ENCODE data around the gene FCRLB.
"Not testable (repeated sequence)": the region's sequence is repeated elsewhere in the genome, so short reads cannot be mapped to it uniquely, and the experiment has no call there.

Gene FCRLB

GRCh38 chr1:161743231-161743630 is 21.9 kb downstream of the FCRLB start:
- DNase-seq = no peak

- no peak for DNase-seq
Observed at GRCh38 chr1:161747801-161748200, 26.5 kb downstream of the FCRLB start.

DNA sequence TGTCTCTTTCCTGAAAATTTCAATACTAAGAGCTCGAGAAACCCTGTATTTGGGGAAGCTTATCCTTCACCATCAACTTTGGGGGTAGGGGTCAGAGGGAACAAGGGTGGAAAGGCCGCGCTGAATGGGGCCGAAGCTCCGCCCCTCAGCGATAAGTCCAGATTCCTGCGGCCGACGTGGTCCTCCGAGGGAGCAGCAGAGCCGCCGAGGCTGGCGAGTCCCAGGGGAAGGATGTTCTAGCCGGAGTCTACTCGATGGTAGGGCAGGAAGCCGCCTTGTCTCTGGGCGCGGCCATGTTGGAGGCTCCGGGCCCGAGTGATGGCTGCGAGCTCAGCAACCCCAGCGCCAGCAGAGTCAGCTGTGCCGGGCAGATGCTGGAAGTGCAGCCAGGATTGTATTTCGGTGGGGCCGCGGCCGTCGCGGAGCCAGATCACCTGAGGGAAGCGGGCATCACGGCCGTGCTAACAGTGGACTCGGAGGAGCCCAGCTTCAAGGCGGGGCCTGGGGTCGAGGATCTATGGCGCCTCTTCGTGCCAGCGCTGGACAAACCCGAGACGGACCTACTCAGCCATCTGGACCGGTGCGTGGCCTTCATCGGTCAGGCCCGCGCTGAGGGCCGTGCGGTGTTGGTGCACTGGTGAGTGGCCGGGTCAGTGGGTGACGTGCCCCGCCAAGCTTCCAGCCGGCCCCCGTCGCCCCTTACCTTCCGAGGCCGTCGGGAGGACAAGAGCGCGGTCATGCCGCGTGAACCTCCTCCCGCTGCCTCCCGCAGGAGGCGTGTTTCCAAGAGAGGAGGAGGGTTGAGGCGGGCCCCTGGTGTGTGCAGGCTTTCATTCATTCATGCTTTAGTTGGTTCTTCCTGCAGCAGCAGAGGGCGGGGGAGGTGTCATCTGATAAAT is 28.4 kb downstream of the FCRLB start, which contains the start of gene DUSP12:
Gene DUSP12 (plus strand): TSS at position 278 of the 899 bp plus-strand sequence. CDS start 16 bp downstream, at position 294.
- DNase-seq = peak; percentile 90 to 92

DNA sequence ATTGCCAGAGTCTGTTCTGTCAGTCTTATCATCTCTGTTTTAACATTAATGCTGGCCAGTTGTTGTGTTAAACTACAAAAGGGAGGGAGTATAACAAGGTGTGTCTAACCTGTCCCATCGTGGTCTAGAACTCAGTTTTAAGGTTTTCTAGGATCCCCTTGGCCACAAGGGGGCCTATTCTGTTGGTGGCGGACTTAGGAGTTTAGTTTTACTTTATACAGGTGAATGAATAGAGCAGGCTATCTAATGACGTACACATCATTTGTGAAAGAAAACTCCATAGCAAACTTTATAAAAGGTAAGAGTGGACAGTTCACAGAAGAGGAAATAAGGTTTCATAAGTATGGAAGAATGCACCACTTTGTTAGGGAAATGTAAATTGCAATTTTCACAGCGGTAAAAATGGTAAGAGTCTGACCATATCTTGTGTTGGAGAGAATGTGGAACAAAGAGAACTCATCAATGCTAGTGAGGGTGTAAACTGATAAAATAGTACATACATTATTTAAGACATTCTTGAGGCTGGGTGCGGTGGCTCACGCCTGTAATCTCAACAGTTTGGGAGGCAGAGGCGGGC is 42.3 kb downstream of the FCRLB start:
- peak; percentile 50 to 69 for DNase-seq

- peak; percentile 83 to 87 for DNase-seq
Observed at GRCh38 chr1:161766102-161766981, 45.0 kb downstream of the FCRLB start, which contains the start of gene ATF6. ATF6 (plus strand) TSS chr1:161766320; CDS start chr1:161766361, 41 bp downstream.

DNA sequence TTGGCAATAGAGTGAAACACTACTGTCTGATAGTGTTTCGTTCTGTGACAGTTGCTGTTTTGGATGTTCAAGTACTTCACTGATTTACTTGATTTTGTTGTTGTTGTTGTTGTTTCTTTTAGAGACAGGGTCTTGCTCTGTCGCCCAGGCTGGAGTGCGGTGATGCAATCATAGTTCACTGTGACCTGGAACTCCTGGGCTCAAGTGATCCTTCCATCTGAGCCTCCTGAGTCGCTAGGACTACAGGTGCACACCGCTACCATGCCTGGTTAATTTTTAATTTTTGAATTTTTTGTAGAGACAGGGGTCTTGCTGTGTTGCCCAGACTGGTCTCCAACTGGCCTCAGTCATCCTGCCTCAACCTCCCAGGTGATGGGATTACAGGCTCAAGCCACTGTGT is 47.1 kb downstream of the FCRLB start:
- DNase-seq = no peak

DNA sequence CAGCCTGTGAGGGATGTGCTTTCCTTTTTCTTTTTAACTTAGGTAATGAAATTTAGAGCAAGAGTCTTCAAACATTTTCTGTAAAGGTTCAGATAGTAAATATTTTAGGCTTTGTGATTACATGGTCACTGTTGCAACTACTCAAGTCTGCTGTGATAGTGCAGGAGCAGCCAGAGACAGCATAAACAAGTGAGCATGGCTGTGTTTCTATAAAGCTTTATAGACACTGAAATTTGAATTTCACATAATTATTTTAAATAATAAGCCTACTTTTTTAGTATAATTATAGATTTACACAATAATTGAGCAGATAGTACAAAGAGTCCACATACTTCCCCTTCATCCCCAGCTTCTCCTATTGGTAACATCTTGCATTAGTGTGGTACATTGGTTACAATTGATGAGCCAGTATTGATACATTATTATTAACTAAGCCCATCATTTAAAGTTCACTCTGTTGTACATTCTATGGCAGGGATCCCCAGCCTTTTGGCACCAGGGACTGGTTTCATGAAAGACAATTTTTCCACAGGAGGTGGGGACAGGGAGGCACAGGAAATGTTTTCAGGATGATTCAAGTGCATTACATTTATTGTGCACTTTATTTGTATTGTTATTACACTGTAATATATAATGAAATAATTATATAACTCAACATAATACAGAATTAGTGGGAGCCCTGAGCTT is 47.8 kb downstream of the FCRLB start:
- no peak for DNase-seq

- DNase-seq = not testable (repeated sequence)
Observed at GRCh38 chr1:161769673-161770045, 48.3 kb downstream of the FCRLB start.

DNA sequence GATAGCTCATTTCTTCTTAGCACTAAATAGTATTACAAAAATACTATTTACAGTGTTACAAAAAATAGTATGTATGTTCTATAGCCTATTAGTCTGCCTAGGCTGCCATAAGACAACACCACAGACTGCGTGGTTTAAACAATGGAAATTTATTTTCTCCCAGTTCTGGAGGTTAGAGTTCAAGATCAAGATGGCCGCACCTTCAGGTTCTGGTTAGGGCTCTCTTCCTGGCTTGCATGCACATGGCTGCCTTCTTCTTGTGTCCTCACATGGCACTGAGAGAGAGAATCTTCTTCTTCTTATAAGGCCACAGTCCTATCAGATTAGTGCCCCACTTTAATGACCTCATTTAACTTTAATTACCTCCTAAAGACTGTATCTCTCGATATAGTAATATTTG is 48.9 kb downstream of the FCRLB start:
- no peak for DNase-seq

DNA sequence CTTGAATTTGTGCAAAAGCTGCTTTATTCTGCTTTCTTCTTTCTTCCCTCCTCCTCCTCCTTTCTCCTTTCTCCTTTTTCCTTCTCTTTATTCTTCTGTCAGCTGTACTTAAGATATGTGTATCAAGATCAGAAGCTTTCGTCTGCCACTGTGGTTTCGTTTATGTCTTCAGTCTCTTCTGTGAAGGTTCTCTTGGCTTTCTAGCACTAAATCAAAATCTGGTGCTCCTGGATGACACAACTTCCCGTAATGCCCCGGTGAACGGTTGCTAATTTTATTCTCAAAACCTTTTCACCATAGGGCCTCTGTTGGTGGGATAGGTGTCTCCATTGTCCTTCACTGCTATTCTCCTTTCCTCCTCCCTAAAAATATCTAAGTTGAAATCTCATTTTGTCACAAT is 49.8 kb downstream of the FCRLB start:
- DNase-seq = no peak

GRCh38 chr1:161771973-161772372 is 50.6 kb downstream of the FCRLB start:
- no peak for DNase-seq

DNA sequence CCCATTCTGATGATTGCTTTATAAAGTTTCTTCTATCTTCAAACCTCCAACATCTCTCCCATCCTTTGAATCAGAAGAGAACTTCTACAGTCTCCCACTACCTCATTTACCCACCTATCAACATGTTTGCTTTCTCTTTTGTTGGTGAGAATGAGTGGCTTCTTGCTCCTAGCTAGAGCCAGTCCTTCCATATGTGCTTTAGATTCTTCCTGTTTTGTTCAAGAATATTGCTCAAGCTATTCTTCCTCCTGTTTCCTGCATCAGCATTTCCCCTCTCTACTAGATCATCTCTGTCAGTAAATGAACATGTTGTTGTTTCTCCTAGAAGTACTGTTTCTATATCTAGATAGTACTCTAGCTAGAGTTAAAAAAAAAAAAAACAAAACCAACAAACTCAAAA is 51.1 kb downstream of the FCRLB start:
- DNase-seq = no peak

DNA sequence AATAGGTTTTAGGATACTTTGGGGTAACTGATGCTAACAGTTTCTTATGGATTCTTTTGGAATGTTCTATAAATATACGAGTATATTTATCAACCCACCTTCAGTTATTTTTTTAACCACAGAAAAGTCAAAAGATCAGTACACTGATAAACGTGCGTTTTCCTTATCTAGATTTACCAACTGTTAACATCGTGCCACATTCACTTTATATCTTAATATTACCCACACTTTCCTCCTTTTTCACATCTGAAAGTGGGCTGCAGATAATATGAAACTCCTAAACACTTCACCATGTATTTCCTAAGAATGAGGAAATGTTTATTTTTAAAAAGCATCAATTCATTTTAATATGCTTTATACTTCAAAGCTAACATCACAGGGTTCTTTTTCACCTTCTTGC is 52.4 kb downstream of the FCRLB start:
- no peak for DNase-seq

- no peak for DNase-seq
Observed at GRCh38 chr1:161777261-161777660, 55.9 kb downstream of the FCRLB start.
